ENCODE data around the gene ANO9.

DNA sequence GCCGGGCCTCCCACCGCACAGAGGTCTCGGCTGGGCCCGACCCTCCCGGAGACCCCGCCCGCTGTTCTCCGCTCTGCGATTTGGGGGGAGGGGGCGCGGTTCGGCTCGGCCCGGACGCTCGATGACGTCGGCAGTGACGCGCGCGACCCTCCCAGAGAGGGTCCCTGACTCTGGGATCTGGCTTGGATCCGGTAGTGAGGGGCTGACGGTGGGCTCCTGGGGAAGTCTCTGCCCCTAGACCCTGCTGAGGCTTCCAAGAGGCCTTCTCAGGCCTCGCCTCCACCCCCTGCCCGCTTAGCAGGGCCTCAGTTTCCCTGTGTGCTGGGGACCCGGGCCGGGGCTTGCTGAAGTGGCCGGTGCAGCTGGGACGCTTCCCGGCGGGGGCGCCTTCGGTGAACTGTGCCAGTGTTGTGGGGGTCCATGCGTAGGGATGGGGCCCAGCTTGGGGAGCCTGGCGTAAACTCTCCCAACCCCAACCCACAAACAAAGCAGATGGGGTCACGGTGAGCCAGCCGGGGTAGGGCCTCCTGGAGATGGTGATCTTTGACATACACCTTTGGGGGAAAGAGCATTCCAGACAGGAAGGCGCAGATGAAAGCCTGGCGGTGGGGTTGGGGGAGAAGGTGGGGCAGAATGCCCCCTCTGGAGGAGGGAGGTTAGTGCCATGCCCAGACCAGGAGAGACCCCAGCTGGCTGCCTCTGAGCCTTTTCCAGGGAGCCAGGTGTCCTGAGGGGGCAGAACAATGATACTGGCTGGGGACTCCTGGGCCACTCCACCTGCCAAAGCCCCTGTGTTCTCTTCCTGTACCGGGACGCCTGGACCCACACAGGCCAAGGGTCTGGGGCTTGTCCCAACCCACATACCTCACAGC is 71.5 kb downstream of the ANO9 start:
- TF ChIP-seq, protein P1, sequence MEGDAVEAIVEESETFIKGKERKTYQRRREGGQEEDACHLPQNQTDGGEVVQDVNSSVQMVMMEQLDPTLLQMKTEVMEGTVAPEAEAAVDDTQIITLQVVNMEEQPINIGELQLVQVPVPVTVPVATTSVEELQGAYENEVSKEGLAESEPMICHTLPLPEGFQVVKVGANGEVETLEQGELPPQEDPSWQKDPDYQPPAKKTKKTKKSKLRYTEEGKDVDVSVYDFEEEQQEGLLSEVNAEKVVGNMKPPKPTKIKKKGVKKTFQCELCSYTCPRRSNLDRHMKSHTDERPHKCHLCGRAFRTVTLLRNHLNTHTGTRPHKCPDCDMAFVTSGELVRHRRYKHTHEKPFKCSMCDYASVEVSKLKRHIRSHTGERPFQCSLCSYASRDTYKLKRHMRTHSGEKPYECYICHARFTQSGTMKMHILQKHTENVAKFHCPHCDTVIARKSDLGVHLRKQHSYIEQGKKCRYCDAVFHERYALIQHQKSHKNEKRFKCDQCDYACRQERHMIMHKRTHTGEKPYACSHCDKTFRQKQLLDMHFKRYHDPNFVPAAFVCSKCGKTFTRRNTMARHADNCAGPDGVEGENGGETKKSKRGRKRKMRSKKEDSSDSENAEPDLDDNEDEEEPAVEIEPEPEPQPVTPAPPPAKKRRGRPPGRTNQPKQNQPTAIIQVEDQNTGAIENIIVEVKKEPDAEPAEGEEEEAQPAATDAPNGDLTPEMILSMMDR (IDR thresholded peaks at IDR 0.05; ENCODE audit: low read length), result no peak
- TF ChIP-seq EZH2 (optimal IDR thresholded peaks at IDR 0.05; ENCODE audit: low read depth, low read length), result no peak
